GM12878 (cell line): ENCODE measurements around the gene NDUFA12. TPM values are rescaled to one million over a fixed set of nuclear protein-coding genes. Genes with fewer than 3 reads are reported as not detected.
"Not testable (repeated sequence)": the region's sequence is repeated elsewhere in the genome, so short reads cannot be mapped to it uniquely, and the experiment has no call there.

Experiments used
- ATAC-seq: fragments of 200-7000 bp; cut with Tn5 transposase; 3 replicates; pipeline ENCODE4 v1.9.1; 2020; ENCODE audit warnings: mild to moderate bottlenecking, moderate library complexity
- BruUV-seq: library from RNA; stranded (reverse); fragments of 400-500 nt; replicated peaks from 2 replicates; lab custom pipeline; 2021; lab: Mats Ljungman, UMichigan
- CTCF ChIA-PET: fragments of 300-600 bp; sonication (Branson Sonifier 250); formaldehyde crosslinking; extraction: SDS; loops from one replicate; lab custom pipeline; 2021; ENCODE audit warnings: inconsistent platforms; lab: Yijun Ruan, JAX
- POLR2A ChIA-PET: fragments of 350-600 bp; formaldehyde crosslinking; extraction: SDS; loops from one replicate; lab custom pipeline; 2021; ENCODE audit warnings: inconsistent platforms; lab: Charles Lee
- RAD21 ChIA-PET: fragments of 300-600 bp; sonication (Branson Sonifier 250); formaldehyde crosslinking; loops from one replicate; lab custom pipeline; 2023; ENCODE audit warnings: antibody characterized with exemption; ENCODE audit not compliant: unreplicated experiment; lab: Charles Lee
- SMC1A ChIA-PET: fragments of 300-600 bp; sonication (Branson Sonifier 250); formaldehyde crosslinking; loops from one replicate; lab custom pipeline; 2023; ENCODE audit not compliant: unreplicated experiment, uncharacterized antibody; lab: Charles Lee
- DNase-seq: peaks from one replicate; pipeline ENCODE4 v3.0.0-alpha.2; 2011; ENCODE audit warnings: low read depth, low spot score
- FAIRE-seq: peaks from 3 replicates; lab custom pipeline; 2011; peaks lifted over from hg19 to GRCh38; lab: Jason Lieb, UNC
- H2AFZ ChIP-seq: 2 replicates; pipeline ENCODE4 v1.6.0; 2011; ENCODE audit warnings: low read depth, low read length, control low read depth; ENCODE audit not compliant: control insufficient read depth
- H3K27ac ChIP-seq: 2 replicates; pipeline ENCODE4 v1.5.1; 2011; ENCODE audit warnings: control low read depth; ENCODE audit not compliant: control insufficient read depth, insufficient read depth
- H3K27me3 ChIP-seq, 2 experiments: replicated peaks in 1 of 2; 2 replicates each; pipeline versions ENCODE4 v1.6.0 to v1.6.1; 2011; ENCODE audit warnings: low read length in 1 of 2; ENCODE audit not compliant: control insufficient read depth in 2 of 2, insufficient read depth in 2 of 2
- H3K36me3 ChIP-seq, 2 experiments: 2 replicates each; pipeline ENCODE4 v1.5.1; 2011; ENCODE audit warnings: low read length in 1 of 2; ENCODE audit not compliant: control insufficient read depth in 2 of 2, insufficient read depth in 2 of 2
- H3K4me1 ChIP-seq: 2 replicates; pipeline ENCODE4 v1.6.1; 2011; ENCODE audit warnings: mild to moderate bottlenecking, low read length, moderate library complexity, mixed read lengths; ENCODE audit not compliant: control insufficient read depth, insufficient read depth
- H3K4me2 ChIP-seq: 2 replicates; pipeline ENCODE4 v1.6.0; 2011; ENCODE audit warnings: control low read depth; ENCODE audit not compliant: control insufficient read depth, insufficient read depth
- H3K4me3 ChIP-seq: fragments of 200-600 bp; sonication (generic); 2 replicates; pipeline ENCODE4 v1.5.1; 2016
- H3K79me2 ChIP-seq: 2 replicates; pipeline ENCODE4 v1.6.0; 2011; ENCODE audit warnings: low read length; ENCODE audit not compliant: control insufficient read depth, insufficient read depth
- H3K9ac ChIP-seq: 2 replicates; pipeline ENCODE4 v1.8.0; 2011; ENCODE audit warnings: low read length, control low read depth, mixed read lengths; ENCODE audit not compliant: control insufficient read depth, insufficient read depth
- H3K9me3 ChIP-seq: replicated peaks from 3 replicates; pipeline ENCODE4 v1.5.1; 2011; ENCODE audit warnings: mild to moderate bottlenecking, low read length; ENCODE audit not compliant: control insufficient read depth, insufficient read depth
- H4K20me1 ChIP-seq: 2 replicates; pipeline ENCODE4 v1.6.0; 2011; ENCODE audit not compliant: control insufficient read depth, insufficient read depth
- CHD4 ChIP-seq: fragments of 200-600 bp; sonication (generic); IDR thresholded peaks from 2 replicates; pipeline ENCODE4 v1.6.1; 2016; ENCODE audit warnings: mild to moderate bottlenecking
- EZH2 ChIP-seq: IDR thresholded peaks from 2 replicates; pipeline ENCODE4 v1.6.1; 2012; ENCODE audit warnings: low read depth, mild to moderate bottlenecking, control low read depth, inconsistent platforms, low read length, borderline replicate concordance; ENCODE audit not compliant: control insufficient read depth
- LARP7 ChIP-seq: fragments of 450-650 bp; IDR thresholded peaks from 2 replicates; pipeline ENCODE4 v1.6.1; 2017; ENCODE audit warnings: mild to moderate bottlenecking
- NBN ChIP-seq: fragments of 450-650 bp; IDR thresholded peaks from 2 replicates; pipeline ENCODE4 v1.6.1; 2016
- NFYA ChIP-seq: IDR thresholded peaks from 2 replicates; pipeline ENCODE4 v1.6.1; 2011; ENCODE audit warnings: low read depth, mild to moderate bottlenecking, low read length, improper control_type of control experiment, borderline replicate concordance
- PAX5 ChIP-seq: IDR thresholded peaks from 2 replicates; pipeline ENCODE4 v1.6.1; 2011; ENCODE audit warnings: low read depth, low read length, borderline replicate concordance
- TCF12 ChIP-seq: IDR thresholded peaks from 2 replicates; pipeline ENCODE4 v1.6.1; 2011; ENCODE audit warnings: low read depth, mild to moderate bottlenecking, low read length
- YY1 ChIP-seq: IDR thresholded peaks from 2 replicates; pipeline ENCODE4 v1.6.1; 2011; ENCODE audit warnings: low read depth, mild to moderate bottlenecking, low read length
- ZNF207 ChIP-seq: fragments of 450-650 bp; IDR thresholded peaks from 2 replicates; pipeline ENCODE4 v1.6.1; 2014; ENCODE audit warnings: antibody characterized with exemption, mild to moderate bottlenecking, borderline replicate concordance
- WGBS: methylation state at CpG from one replicate; pipeline ENCODE4 v1.1.6; 2016; ENCODE audit warnings: low lambda C conversion rate; ENCODE audit not compliant: insufficient replicate concordance, insufficient coverage; ENCODE audit errors: missing lambda C conversion rate; 5-methylcytosine and 5-hydroxymethylcytosine counted together
- in situ Hi-C: fragments of 300-500 bp; cut with MboI; formaldehyde crosslinking; loops from 9 replicates; pipeline ENCODE4 v1.14.3; 2018; ENCODE audit warnings: mixed read lengths
- intact Hi-C: fragments of 100-400 bp; cut with micrococcal nuclease; formaldehyde crosslinking; loops from one replicate; pipeline ENCODE4 v1.14.2; 2022; ENCODE audit not compliant: unreplicated experiment
- polyA plus RNA-seq, 11 experiments: library from polyadenylated mRNA; depleted of rRNA in 4 of 11; unstranded in 6 of 11; stranded (reverse) in 5 of 11; fragments of >200 nt; fragmentation: Nextera tagmentation in 4 of 11; fragmentation: Illumina TruSeq in 1 of 11; extraction: Ambion mirVana in 4 of 11; extraction: Trizol in 1 of 11; gene quantifications; 1 replicate in 1 of 11; 2 replicates in 10 of 11; pipeline versions ENCODE4 v1.2.1 to v1.2.3, GENCODE V29; 2011 to 2016; ENCODE audit warnings: inconsistent platforms in 2 of 11, missing spikeins in 2 of 11, low read depth in 1 of 11
- total RNA-seq, 4 experiments: library from RNA; depleted of rRNA in 3 of 4; stranded (reverse); fragments of >200 nt in 3 of 4; fragmentation: Illumina TruSeq in 1 of 4; extraction: Trizol in 1 of 4; gene quantifications; 2 replicates each; pipeline versions ENCODE4 v1.2.1 to v1.2.3, GENCODE V29; 2013 to 2021
- TF ChIP-seq, protein P1 (sequence below): fragments of 450-650 bp; IDR thresholded peaks from 2 replicates; pipeline ENCODE4 v1.6.1; 2017; ENCODE audit warnings: low read depth, mild to moderate bottlenecking, moderate library complexity
- TF ChIP-seq, protein P2 (sequence below): fragments of 450-650 bp; IDR thresholded peaks from 2 replicates; pipeline ENCODE4 v1.6.1; 2016; ENCODE audit warnings: mild to moderate bottlenecking, moderate library complexity, borderline replicate concordance

Gene NDUFA12
- total and polyA plus RNA-seq, 10 of the 15 experiments (the other 5 are each of a cell fraction or from before 2014, with no cell fraction given), result 141 to 1,021 (median 295) TPM

DNA sequence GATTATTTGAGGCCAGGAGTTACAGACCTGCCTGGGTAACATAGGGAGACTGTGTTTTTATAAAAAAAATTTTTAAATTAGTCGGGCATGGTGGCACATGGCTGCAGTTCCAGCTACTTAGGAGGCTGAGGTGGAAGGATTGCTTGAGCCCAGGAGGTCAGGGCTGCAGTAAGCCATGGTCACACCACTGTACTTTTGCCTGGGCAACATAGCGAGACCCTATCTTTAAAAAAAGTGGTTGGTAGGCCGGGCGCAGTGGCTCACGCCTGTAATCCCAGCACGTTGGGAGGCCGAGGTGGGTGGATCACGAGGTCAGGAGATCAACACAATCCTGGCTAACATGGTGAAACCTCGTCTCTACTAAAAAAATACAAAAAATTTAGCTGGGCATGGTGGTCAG, 18.4 kb downstream of the NDUFA12 start:
- ChIA-PET RAD21 (interaction anchor here (1.3 kb wide), 1 partner anchor 9 kb away, joined by 3 read pairs; no protein-coding TSS in a partner anchor), CTCF (interaction anchor here (1.1 kb wide), 1 partner anchor 14 kb away, joined by 3 read pairs; no protein-coding TSS in a partner anchor)
- H3K9me3 ChIP-seq, H4K20me1 ChIP-seq, POLR2A ChIA-PET, ATAC-seq, H3K27me3 ChIP-seq, H3K9ac ChIP-seq, in situ Hi-C loops, H3K79me2 ChIP-seq, intact Hi-C loops, FAIRE-seq, SMC1A ChIA-PET, DNase-seq, H3K4me3 ChIP-seq, H3K27ac ChIP-seq, H3K4me2 ChIP-seq, BruUV-seq, H3K36me3 ChIP-seq, H2AFZ ChIP-seq, H3K4me1 ChIP-seq: not testable (repeated sequence)
- 87% methylated on average over 9 of the region's 9 CpGs for WGBS

DNA sequence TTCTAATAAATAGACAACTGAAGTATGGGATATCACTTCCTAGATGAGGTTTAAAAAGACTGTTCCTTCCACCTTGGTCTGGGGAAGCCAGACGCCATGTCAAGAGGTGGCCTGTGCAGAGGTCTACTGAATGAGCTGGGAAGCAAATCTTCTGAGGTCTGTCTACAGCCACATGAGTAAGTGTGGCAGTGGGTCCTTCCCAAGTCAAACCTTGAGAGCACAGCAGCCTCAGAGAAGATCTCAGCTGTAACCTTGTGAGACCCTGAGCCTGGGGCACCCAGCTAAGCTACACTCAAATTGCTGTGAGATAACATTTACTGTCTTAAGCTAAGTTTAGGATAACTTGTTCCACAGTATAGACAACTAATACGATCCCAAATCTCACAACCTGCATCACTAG, 20.2 kb downstream of the NDUFA12 start:
- Histone ChIP-seq H3K4me3 (no peak overlapping the region), H3K4me2 (no peak overlapping the region), H3K9ac (no peak overlapping the region), H3K36me3 (no peaks in the 10 kb centered on the region; a peak in 3 of 4 replicates), H3K27me3 (no peaks in the 10 kb centered on the region), H3K27ac (no peak overlapping the region), H4K20me1 (no peaks in the 10 kb centered on the region), H2AFZ (no peak overlapping the region), H3K79me2 (peaks cover 1% of the 10 kb centered on the region), H3K4me1 (no peaks in the 10 kb centered on the region), H3K9me3 (no peaks in the 10 kb centered on the region)
- in situ Hi-C loops (no loop called here), intact Hi-C loops (no loop called here)
- CTCF ChIA-PET, result interaction anchor here (0.9 kb wide), 1 partner anchor 234 kb away, joined by 3 read pairs; the partner anchor contains the start of genes FGD6 and VEZT
- no TSS peak for BruUV-seq
- SMC1A ChIA-PET, result interaction anchor here (1.0 to 1.5 kb wide), 4 partner anchors 10 to 14 kb away, joined by 3 to 4 read pairs (median 3); no protein-coding TSS in a partner anchor
- no peak for DNase-seq
- WGBS, result 83% methylated on average over 2 of the region's 2 CpGs
- RAD21 ChIA-PET, result interaction anchor here (0.6 to 1.6 kb wide), 2 partner anchors 108 to 881 kb away, joined by 3 to 4 read pairs; no protein-coding TSS in a partner anchor
- no peak for FAIRE-seq
- ATAC-seq, result no peak
- POLR2A ChIA-PET, result interaction anchor here (0.5 to 1.0 kb wide), 3 partner anchors 12 to 1474 kb away, joined by 3 to 4 read pairs (median 3); no protein-coding TSS in a partner anchor
- TF ChIP-seq LARP7 (no peak), TCF12 (no peak), PAX5 (no peak), CHD4 (no peak), NBN (no peak), ZNF207 (no peak), EZH2 (no peak), YY1 (no peak), NFYA (no peak)
- TF ChIP-seq, protein P1, sequence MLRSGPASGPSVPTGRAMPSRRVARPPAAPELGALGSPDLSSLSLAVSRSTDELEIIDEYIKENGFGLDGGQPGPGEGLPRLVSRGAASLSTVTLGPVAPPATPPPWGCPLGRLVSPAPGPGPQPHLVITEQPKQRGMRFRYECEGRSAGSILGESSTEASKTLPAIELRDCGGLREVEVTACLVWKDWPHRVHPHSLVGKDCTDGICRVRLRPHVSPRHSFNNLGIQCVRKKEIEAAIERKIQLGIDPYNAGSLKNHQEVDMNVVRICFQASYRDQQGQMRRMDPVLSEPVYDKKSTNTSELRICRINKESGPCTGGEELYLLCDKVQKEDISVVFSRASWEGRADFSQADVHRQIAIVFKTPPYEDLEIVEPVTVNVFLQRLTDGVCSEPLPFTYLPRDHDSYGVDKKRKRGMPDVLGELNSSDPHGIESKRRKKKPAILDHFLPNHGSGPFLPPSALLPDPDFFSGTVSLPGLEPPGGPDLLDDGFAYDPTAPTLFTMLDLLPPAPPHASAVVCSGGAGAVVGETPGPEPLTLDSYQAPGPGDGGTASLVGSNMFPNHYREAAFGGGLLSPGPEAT, result no peak
- TF ChIP-seq, protein P2, sequence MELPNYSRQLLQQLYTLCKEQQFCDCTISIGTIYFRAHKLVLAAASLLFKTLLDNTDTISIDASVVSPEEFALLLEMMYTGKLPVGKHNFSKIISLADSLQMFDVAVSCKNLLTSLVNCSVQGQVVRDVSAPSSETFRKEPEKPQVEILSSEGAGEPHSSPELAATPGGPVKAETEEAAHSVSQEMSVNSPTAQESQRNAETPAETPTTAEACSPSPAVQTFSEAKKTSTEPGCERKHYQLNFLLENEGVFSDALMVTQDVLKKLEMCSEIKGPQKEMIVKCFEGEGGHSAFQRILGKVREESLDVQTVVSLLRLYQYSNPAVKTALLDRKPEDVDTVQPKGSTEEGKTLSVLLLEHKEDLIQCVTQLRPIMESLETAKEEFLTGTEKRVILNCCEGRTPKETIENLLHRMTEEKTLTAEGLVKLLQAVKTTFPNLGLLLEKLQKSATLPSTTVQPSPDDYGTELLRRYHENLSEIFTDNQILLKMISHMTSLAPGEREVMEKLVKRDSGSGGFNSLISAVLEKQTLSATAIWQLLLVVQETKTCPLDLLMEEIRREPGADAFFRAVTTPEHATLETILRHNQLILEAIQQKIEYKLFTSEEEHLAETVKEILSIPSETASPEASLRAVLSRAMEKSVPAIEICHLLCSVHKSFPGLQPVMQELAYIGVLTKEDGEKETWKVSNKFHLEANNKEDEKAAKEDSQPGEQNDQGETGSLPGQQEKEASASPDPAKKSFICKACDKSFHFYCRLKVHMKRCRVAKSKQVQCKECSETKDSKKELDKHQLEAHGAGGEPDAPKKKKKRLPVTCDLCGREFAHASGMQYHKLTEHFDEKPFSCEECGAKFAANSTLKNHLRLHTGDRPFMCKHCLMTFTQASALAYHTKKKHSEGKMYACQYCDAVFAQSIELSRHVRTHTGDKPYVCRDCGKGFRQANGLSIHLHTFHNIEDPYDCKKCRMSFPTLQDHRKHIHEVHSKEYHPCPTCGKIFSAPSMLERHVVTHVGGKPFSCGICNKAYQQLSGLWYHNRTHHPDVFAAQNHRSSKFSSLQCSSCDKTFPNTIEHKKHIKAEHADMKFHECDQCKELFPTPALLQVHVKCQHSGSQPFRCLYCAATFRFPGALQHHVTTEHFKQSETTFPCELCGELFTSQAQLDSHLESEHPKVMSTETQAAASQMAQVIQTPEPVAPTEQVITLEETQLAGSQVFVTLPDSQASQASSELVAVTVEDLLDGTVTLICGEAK, result no peak
